Thyroid gland (tissue), 4 donors: Measurements from ENCODE around the gene HPCAL1. TPM values are rescaled to one million over a fixed set of nuclear protein-coding genes. Genes with fewer than 3 reads are reported as not detected.

Experiments used
- DNase-seq, 2 donors: peaks; one replicate each; pipeline ENCODE4 v3.0.0-alpha.2; 2019
- H3K27ac ChIP-seq, 3 donors: fragments of 200-600 bp; sonication (generic); 1 replicate in 2 of 3; 2 replicates in 1 of 3; pipeline ENCODE4 v1.5.1; 2016 to 2019; ENCODE audit warnings: mild to moderate bottlenecking in 1 of 3, moderate library complexity in 1 of 3
- H3K27me3 ChIP-seq: fragments of 200-600 bp; sonication (generic); one replicate; pipeline ENCODE4 v1.5.1; 2019
- H3K36me3 ChIP-seq, 2 donors: fragments of 200-600 bp; sonication (generic); one replicate each; pipeline ENCODE4 v1.5.1; 2016 to 2019
- H3K4me1 ChIP-seq, 2 donors: fragments of 200-600 bp; sonication (generic); one replicate each; pipeline ENCODE4 v1.5.1; 2017 to 2019
- H3K4me3 ChIP-seq, 3 donors: fragments of 200-600 bp; sonication (generic); replicated peaks in 1 of 3; 1 replicate in 2 of 3; 2 replicates in 1 of 3; pipeline ENCODE4 v1.5.1; 2016; ENCODE audit warnings: mild to moderate bottlenecking in 1 of 3
- H3K9me3 ChIP-seq: fragments of 200-600 bp; sonication (generic); one replicate; pipeline ENCODE4 v1.5.1; 2017
- CTCF ChIP-seq, 6 experiments: fragments of 200-600 bp in 3 of 6; fragments of 450-650 bp in 3 of 6; sonication (generic) in 3 of 6; IDR thresholded peaks; one replicate each; pipeline ENCODE4 v1.5.1; 2016 to 2019; ENCODE audit warnings: antibody characterized with exemption in 6 of 6, mild to moderate bottlenecking in 2 of 6, inconsistent platforms in 1 of 6, moderate library complexity in 1 of 6
- POLR2A ChIP-seq, 2 donors: fragments of 450-650 bp; IDR thresholded peaks; one replicate each; pipeline ENCODE4 v1.6.1; 2017; ENCODE audit warnings: antibody characterized with exemption in 2 of 2, mild to moderate bottlenecking in 2 of 2, moderate library complexity in 1 of 2
- WGBS, 2 donors: methylation state at CpG; one replicate each; pipeline ENCODE4 v1.1.5; 2017; 5-methylcytosine and 5-hydroxymethylcytosine counted together
- intact Hi-C: fragments of 100-400 bp; cut with DNase I; formaldehyde crosslinking; loops from one replicate; pipeline ENCODE4 v1.15.1; 2023
- total RNA-seq, 4 donors: library from RNA; depleted of rRNA; stranded (reverse); fragments of >200 nt; gene quantifications; one replicate each; pipeline ENCODE4 v1.2.3, GENCODE V29; 2016

HPCAL1 gene
- total RNA-seq, 4 donors from 2014 or later = 39.9 to 84.2 (median 64.8) TPM

- Histone ChIP-seq H3K4me1 (no peaks in the 10 kb centered on the region), H3K4me3 (no peak overlapping the region), H3K36me3 (no peaks in the 10 kb centered on the region), H3K27me3 (no peaks in the 10 kb centered on the region), H3K9me3 (no peaks in the 10 kb centered on the region), H3K27ac (no peak overlapping the region)
- intact Hi-C loops = no loop called here
- no peak for DNase-seq
- 94 to 95% methylated on average over 10 of the region's 10 CpGs for WGBS, 2 donors
- TF ChIP-seq CTCF (IDR thresholded peaks at IDR 0.05) = no peak
- no peak for TF ChIP-seq POLR2A (IDR thresholded peaks at IDR 0.05)
These were observed 51.7 kb downstream of the HPCAL1 start for GRCh38 chr2:10354399-10354798.

- intact Hi-C loops = no loop called here
- no peak for DNase-seq
- Histone ChIP-seq H3K4me3 (no peak overlapping the region), H3K27me3 (no peaks in the 10 kb centered on the region), H3K4me1 (no peaks in the 10 kb centered on the region), H3K36me3 (no peaks in the 10 kb centered on the region), H3K27ac (no peak overlapping the region), H3K9me3 (no peaks in the 10 kb centered on the region)
- 87 to 91% methylated on average over 16 of the region's 16 CpGs for WGBS, 2 donors
- TF ChIP-seq POLR2A (IDR thresholded peaks at IDR 0.05) (no peak), CTCF (IDR thresholded peaks at IDR 0.05) (no peak)
These were observed 53.1 kb downstream of the HPCAL1 start for GRCh38 chr2:10355471-10356438.

- Histone ChIP-seq H3K4me3 (no peak overlapping the region), H3K36me3 (no peaks in the 10 kb centered on the region), H3K4me1 (no peaks in the 10 kb centered on the region), H3K27me3 (no peaks in the 10 kb centered on the region), H3K9me3 (no peaks in the 10 kb centered on the region), H3K27ac (no peak overlapping the region)
- intact Hi-C loops = no loop called here
- 78 to 87% methylated on average over 8 of the region's 8 CpGs for WGBS, 2 donors
- DNase-seq = no peak
- TF ChIP-seq CTCF (IDR thresholded peaks at IDR 0.05) = no peak
- TF ChIP-seq POLR2A (IDR thresholded peaks at IDR 0.05) = no peak
These were observed 53.7 kb downstream of the HPCAL1 start for GRCh38 chr2:10356439-10356811.

- no peak for DNase-seq
- 85 to 88% methylated on average over 24 of the region's 24 CpGs for WGBS, 2 donors
These were observed 54.8 kb downstream of the HPCAL1 start for GRCh38 chr2:10357193-10358169.

More at GRCh38 chr2:10357193-10358169, 54.8 kb downstream of the HPCAL1 start:
- TF ChIP-seq CTCF (IDR thresholded peaks at IDR 0.05) = no peak
- TF ChIP-seq POLR2A (IDR thresholded peaks at IDR 0.05) = no peak
- no peaks in the 10 kb centered on the region for H3K4me1 ChIP-seq
- no peak overlapping the region for H3K27ac ChIP-seq
- H3K27me3 ChIP-seq = no peaks in the 10 kb centered on the region
- intact Hi-C loops = no loop called here
- no peaks in the 10 kb centered on the region for H3K9me3 ChIP-seq
- no peaks in the 10 kb centered on the region for H3K36me3 ChIP-seq
- H3K4me3 ChIP-seq = no peak overlapping the region
